ENCODE data around the gene SLC39A3.
A peak's percentile ranks its signal among the peaks of the same experiment; 100 is the strongest.
"Not testable (repeated sequence)": the region's sequence is repeated elsewhere in the genome, so short reads cannot be mapped to it uniquely, and the experiment has no call there.

SLC39A3 gene

GRCh38 chr19:2721570-2722540 lies 18.0 kb downstream of the SLC39A3 start:
- DNase-seq, result no peak

- DNase-seq, result no peak
Measured at GRCh38 chr19:2720777-2721569, 18.8 kb downstream of the SLC39A3 start, which contains the start of gene DIRAS1. TSS of gene DIRAS1 (minus strand) at chr19:2721372. CDS start at chr19:2717806, 3,566 bp downstream.

GRCh38 chr19:2719920-2720776 lies 19.7 kb downstream of the SLC39A3 start:
- no peak for DNase-seq

GRCh38 chr19:2719232-2719735 lies 20.5 kb downstream of the SLC39A3 start:
- no peak for DNase-seq

GRCh38 chr19:2717638-2718541 lies 21.9 kb downstream of the SLC39A3 start:
- no peak for DNase-seq

- no peak for DNase-seq
Measured at GRCh38 chr19:2716722-2717637, 22.8 kb downstream of the SLC39A3 start.

GRCh38 chr19:2716275-2716650 lies 23.6 kb downstream of the SLC39A3 start:
- DNase-seq, result no peak

GRCh38 chr19:2715470-2716274 lies 24.1 kb downstream of the SLC39A3 start:
- no peak for DNase-seq

- DNase-seq, result no peak
Measured at GRCh38 chr19:2714531-2715269, 25.1 kb downstream of the SLC39A3 start.

GRCh38 chr19:2714102-2714501 lies 25.7 kb downstream of the SLC39A3 start:
- not testable (repeated sequence) for DNase-seq

- not testable (repeated sequence) for DNase-seq
Measured at GRCh38 chr19:2713170-2713569, 26.6 kb downstream of the SLC39A3 start.

GRCh38 chr19:2711875-2712205 lies 28.0 kb downstream of the SLC39A3 start:
- no peak for DNase-seq

- no peak for DNase-seq
Measured at GRCh38 chr19:2711172-2711874, 28.5 kb downstream of the SLC39A3 start.

- DNase-seq, result no peak
Measured at GRCh38 chr19:2706251-2706650, 33.6 kb downstream of the SLC39A3 start.

- DNase-seq, result no peak
Measured at GRCh38 chr19:2703691-2704216, 36.1 kb downstream of the SLC39A3 start.

- DNase-seq, result no peak
Measured at GRCh38 chr19:2703077-2703437, 36.8 kb downstream of the SLC39A3 start.

GRCh38 chr19:2702170-2703076 lies 37.4 kb downstream of the SLC39A3 start, which contains the start of gene GNG7:
TSS of gene GNG7 (minus strand) at chr19:2702694. CDS start at chr19:2520688, 182,006 bp downstream.
- peak; percentile 94 for DNase-seq
